PC-9 (cell line): ENCODE measurements around the gene LRIG3. TPM values are rescaled to one million over a fixed set of nuclear protein-coding genes. Genes with fewer than 3 reads are reported as not detected.

Experiments
- BruUV-seq: library from RNA; stranded (reverse); fragments of 400-500 nt; replicated peaks from 2 replicates; lab custom pipeline; 2021; lab: Mats Ljungman, UMichigan
- CTCF ChIA-PET: fragments of 300-600 bp; sonication (Branson Sonifier 250); formaldehyde crosslinking; loops from one replicate; lab custom pipeline; 2022; ENCODE audit warnings: antibody characterized with exemption; lab: Charles Lee
- POLR2A ChIA-PET: fragments of 300-600 bp; sonication (Branson Sonifier 250); formaldehyde crosslinking; loops from one replicate; lab custom pipeline; 2022; ENCODE audit warnings: antibody characterized with exemption; ENCODE audit not compliant: unreplicated experiment; lab: Charles Lee
- DNase-seq, 2 experiments: peaks; one replicate each; pipeline versions ENCODE4 v3.0.0 to v3.0.0-alpha.2; 2015 to 2022; ENCODE audit warnings: mixed read lengths in 1 of 2
- H2AFZ ChIP-seq: fragments of 200-600 bp; sonication (generic); 2 replicates; pipeline ENCODE4 v1.8.1; 2017; ENCODE audit warnings: antibody characterized with exemption
- H3F3A ChIP-seq: fragments of 200-600 bp; sonication (generic); 2 replicates; pipeline ENCODE4 v1.8.1; 2017; ENCODE audit warnings: antibody characterized with exemption, mild to moderate bottlenecking, low read depth; ENCODE audit not compliant: insufficient read depth
- H3K27ac ChIP-seq: fragments of 200-600 bp; sonication (generic); 2 replicates; pipeline ENCODE4 v1.6.1; 2016; ENCODE audit warnings: mixed run types
- H3K27me3 ChIP-seq: fragments of 200-600 bp; sonication (generic); 2 replicates; pipeline ENCODE4 v1.6.1; 2016; ENCODE audit warnings: low read depth, mixed run types; ENCODE audit not compliant: insufficient read depth
- H3K36me3 ChIP-seq: fragments of 200-600 bp; sonication (generic); 2 replicates; pipeline ENCODE4 v1.6.1; 2016; ENCODE audit warnings: low read depth, mixed run types
- H3K4me1 ChIP-seq: fragments of 200-600 bp; sonication (generic); replicated peaks from 2 replicates; pipeline ENCODE4 v1.6.1; 2016; ENCODE audit warnings: mixed run types; ENCODE audit not compliant: insufficient read depth
- H3K4me2 ChIP-seq: fragments of 200-600 bp; sonication (generic); 2 replicates; pipeline ENCODE4 v1.6.1; 2017; ENCODE audit warnings: mixed run types
- H3K4me3 ChIP-seq: fragments of 200-600 bp; sonication (generic); 2 replicates; pipeline ENCODE4 v1.6.1; 2016; ENCODE audit warnings: mixed run types
- H3K79me2 ChIP-seq: fragments of 200-600 bp; sonication (generic); 2 replicates; pipeline ENCODE4 v1.6.1; 2017; ENCODE audit warnings: low read depth, mixed run types
- H3K9me2 ChIP-seq: fragments of 200-600 bp; sonication (generic); 2 replicates; pipeline ENCODE4 v1.8.1; 2017; ENCODE audit warnings: mild to moderate bottlenecking; ENCODE audit not compliant: insufficient read depth
- H3K9me3 ChIP-seq: fragments of 200-600 bp; sonication (generic); 2 replicates; pipeline ENCODE4 v1.8.1; 2016; ENCODE audit warnings: low read depth; ENCODE audit not compliant: insufficient read depth
- H4K20me1 ChIP-seq: fragments of 200-600 bp; sonication (generic); 2 replicates; pipeline ENCODE4 v1.8.1; 2017; ENCODE audit not compliant: insufficient read depth
- CTCF ChIP-seq: fragments of 200-600 bp; sonication (generic); conservative IDR thresholded peaks from 2 replicates; pipeline ENCODE4 v1.6.1; 2017; ENCODE audit warnings: mixed run types, antibody characterized with exemption, mild to moderate bottlenecking, moderate library complexity
- EZH2 ChIP-seq: fragments of 200-600 bp; sonication (generic); IDR thresholded peaks from 2 replicates; pipeline ENCODE4 v1.8.0; 2017; ENCODE audit warnings: antibody characterized with exemption, low read depth
- intact Hi-C: fragments of 100-400 bp; cut with micrococcal nuclease; formaldehyde crosslinking; loops from one replicate; pipeline ENCODE4 v1.10.0; 2022; ENCODE audit not compliant: unreplicated experiment
- total RNA-seq: library from RNA; stranded (reverse); gene quantifications from 2 replicates; pipeline ENCODE4 v1.2.3, GENCODE V29; 2021

LRIG3 gene
- total RNA-seq, 1 experiment from 2014 or later: 10.6 TPM

- Histone ChIP-seq H3K9me2 (no peaks in the 10 kb centered on the region), H3K27ac (no peak overlapping the region), H3K4me3 (no peak overlapping the region), H3F3A (no peaks in the 10 kb centered on the region), H3K4me2 (no peak overlapping the region), H3K27me3 (no peaks in the 10 kb centered on the region), H2AFZ (no peak overlapping the region), H3K36me3 (no peaks in the 10 kb centered on the region), H3K4me1 (no peaks in the 10 kb centered on the region), H4K20me1 (no peaks in the 10 kb centered on the region), H3K79me2 (no peaks in the 10 kb centered on the region), H3K9me3 (no peaks in the 10 kb centered on the region)
- TF ChIP-seq EZH2 (no peak), CTCF (no peak)
- CTCF ChIA-PET: no interaction called here
- intact Hi-C loops: no loop called here
- POLR2A ChIA-PET: no interaction called here
- DNase-seq: no peak
- BruUV-seq: no TSS peak
Measured at GRCh38 chr12:58938440-58938839, 18.1 kb upstream of the LRIG3 start.

GRCh38 chr12:58934528-58934927 is 14.2 kb upstream of the LRIG3 start:
- intact Hi-C loops: no loop called here
- Histone ChIP-seq H3K4me3 (no peak overlapping the region), H3K36me3 (no peaks in the 10 kb centered on the region), H2AFZ (no peak overlapping the region), H4K20me1 (no peaks in the 10 kb centered on the region), H3K27ac (no peak overlapping the region), H3K79me2 (no peaks in the 10 kb centered on the region), H3K27me3 (no peaks in the 10 kb centered on the region), H3F3A (no peaks in the 10 kb centered on the region), H3K4me2 (no peak overlapping the region), H3K4me1 (no peaks in the 10 kb centered on the region), H3K9me3 (no peaks in the 10 kb centered on the region), H3K9me2 (no peaks in the 10 kb centered on the region)
- no peak for DNase-seq
- BruUV-seq: no TSS peak
- POLR2A ChIA-PET: no interaction called here
- TF ChIP-seq CTCF (no peak), EZH2 (no peak)
- CTCF ChIA-PET: no interaction called here

- intact Hi-C loops: no loop called here
- POLR2A ChIA-PET: no interaction called here
- Histone ChIP-seq H3K9me2 (no peaks in the 10 kb centered on the region), H3K79me2 (no peaks in the 10 kb centered on the region), H4K20me1 (no peaks in the 10 kb centered on the region), H2AFZ (no peak overlapping the region), H3K36me3 (no peaks in the 10 kb centered on the region), H3K4me2 (no peak overlapping the region), H3K4me3 (no peak overlapping the region), H3K27me3 (no peaks in the 10 kb centered on the region), H3K27ac (no peak overlapping the region), H3K9me3 (no peaks in the 10 kb centered on the region), H3F3A (no peaks in the 10 kb centered on the region), H3K4me1 (no peaks in the 10 kb centered on the region)
- no peak for TF ChIP-seq EZH2
- TF ChIP-seq CTCF: no peak
- CTCF ChIA-PET: no interaction called here
- DNase-seq: no peak
- BruUV-seq: no TSS peak
Measured at GRCh38 chr12:58932806-58933681, 12.7 kb upstream of the LRIG3 start.
